GM19452 (cell line): Measurements from ENCODE around the gene HSCB.
"Not testable (repeated sequence)": the region's sequence is repeated elsewhere in the genome, so short reads cannot be mapped to it uniquely, and the experiment has no call there.

Source experiments
- ATAC-seq: cut with Tn5 transposase; IDR thresholded peaks from one replicate; pipeline ENCODE4 v1.9.1; 2021; ENCODE audit not compliant: unreplicated experiment

HSCB gene

GRCh38 chr22:28741785-28742561 lies at the start of gene HSCB, which contains the start of gene CHEK2:
TSS of gene HSCB (plus strand) at chr22:28742039. CDS start at chr22:28742096, 57 bp downstream.
TSS of gene CHEK2 (minus strand) at chr22:28741820. CDS start at chr22:28734721, 7,099 bp downstream.
- peak; percentile 88 for ATAC-seq

DNA sequence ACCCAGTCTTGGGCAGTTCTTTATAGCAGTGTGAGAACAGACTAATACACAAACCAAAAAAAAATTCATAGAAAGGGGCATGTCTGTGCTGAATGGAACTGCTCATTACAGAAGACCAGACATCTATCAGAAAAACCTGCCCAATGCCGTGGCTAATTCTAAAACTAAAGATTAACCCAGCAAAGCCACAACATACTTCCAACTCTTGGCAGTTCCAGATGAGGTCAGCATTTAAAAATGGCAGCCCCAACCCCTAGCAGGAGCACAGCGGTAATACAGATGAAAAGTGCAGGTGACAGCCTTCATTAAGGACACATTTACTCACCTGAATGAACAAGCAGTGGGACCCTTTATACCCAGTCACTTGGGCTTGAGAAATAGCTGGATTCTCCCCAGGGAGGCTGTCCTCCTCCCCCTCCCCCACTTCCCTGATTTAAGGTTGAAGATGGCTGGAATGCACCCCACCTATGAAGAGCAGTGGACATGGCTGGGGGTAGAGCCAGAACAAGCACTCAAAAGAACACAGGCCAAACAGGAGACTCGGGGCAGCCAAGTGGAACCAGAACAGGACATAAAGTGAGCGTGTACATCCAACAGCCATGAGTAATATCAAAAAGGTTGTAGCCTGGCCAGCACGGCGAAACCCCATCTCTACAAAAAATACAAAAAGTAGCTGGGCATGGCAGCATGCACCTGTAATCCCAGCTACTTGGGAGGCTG lies 48.6 kb upstream of the HSCB start:
- not testable (repeated sequence) for ATAC-seq

GRCh38 chr22:28702891-28703290 lies 38.9 kb upstream of the HSCB start:
- no peak for ATAC-seq

GRCh38 chr22:28703436-28703835 lies 38.4 kb upstream of the HSCB start:
- ATAC-seq, result no peak

- ATAC-seq, result no peak
These were observed 35.0 kb upstream of the HSCB start for GRCh38 chr22:28706845-28707244.

DNA sequence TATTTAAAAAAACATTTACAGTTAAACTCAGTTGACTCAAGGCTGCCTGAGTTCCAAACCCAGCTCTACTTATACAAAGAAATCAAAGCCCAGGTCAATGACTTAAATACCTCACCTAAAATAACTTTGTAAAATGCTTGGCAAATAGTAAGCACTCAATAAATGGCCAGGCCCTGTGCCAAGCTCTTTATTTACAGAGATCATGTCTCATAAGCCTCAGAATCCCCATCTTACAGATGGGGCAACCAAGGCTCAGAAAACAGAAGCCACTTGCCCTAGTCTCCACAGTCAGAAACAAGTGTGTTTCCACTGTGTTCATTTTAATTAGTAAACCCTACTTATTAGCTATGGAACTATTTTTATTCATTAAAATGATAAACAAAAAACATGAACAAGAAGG lies 31.7 kb upstream of the HSCB start:
- ATAC-seq, result no peak

DNA sequence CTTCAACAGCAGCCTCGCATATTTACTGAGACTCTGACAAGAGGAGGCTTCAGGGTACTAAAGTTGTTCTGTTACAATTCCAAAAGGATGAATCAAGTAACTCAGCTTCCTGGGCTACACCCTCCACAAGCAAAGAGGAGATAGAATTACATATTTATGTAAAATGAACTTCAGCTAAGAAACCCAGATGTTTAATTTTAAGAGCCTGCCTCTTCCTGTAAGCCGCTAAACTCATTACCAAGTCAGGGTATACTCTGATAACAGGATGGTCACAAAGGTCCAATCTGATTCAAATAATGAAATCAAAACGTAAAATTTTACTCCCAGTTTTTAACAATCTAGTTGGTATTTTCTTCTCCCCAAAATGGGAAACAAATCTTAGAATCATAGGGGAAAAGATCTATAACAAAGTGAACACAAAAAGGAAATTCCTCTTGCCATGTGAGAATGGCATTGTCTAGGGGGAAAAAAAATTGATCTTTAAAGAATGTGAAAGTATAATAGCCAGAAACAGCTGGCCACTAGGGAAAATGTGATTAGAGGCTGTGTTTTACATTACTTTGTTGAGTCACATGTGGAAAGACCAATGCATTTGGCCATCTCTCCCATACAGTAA lies 31.2 kb upstream of the HSCB start:
- ATAC-seq, result no peak

GRCh38 chr22:28711341-28711740 lies 30.5 kb upstream of the HSCB start:
- no peak for ATAC-seq

- ATAC-seq, result no peak
These were observed 29.7 kb upstream of the HSCB start for GRCh38 chr22:28711820-28712777.

DNA sequence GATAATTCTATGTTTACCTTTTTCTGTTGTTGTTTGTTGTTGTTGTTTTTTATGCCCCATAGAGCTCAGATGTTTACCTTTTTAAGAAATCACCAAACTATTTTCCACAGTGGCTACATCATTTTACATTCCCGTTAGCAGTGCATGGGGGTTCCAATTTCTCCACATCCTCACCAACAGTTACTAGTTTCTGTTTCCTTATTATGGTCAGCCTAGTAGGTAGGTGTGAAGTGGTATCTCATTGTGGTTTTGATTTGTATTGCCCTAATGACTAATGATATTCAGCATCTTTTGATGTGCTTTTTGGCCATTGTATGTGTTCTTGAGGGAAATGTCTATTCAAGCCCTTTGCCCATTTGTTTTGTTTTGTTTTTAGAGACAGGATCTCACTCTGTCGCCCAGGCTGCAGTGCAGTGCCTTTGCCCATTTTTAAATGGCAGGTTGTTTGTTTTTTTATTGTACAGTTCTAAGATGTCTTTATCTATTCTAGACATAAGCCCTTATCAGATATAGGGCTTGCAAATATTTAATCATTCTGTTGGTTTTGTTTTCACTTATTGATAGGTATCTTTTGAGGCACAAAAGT lies 27.7 kb upstream of the HSCB start:
- no peak for ATAC-seq

- no peak for ATAC-seq
These were observed 26.2 kb upstream of the HSCB start for GRCh38 chr22:28715611-28716010.

- ATAC-seq, result no peak
These were observed 25.2 kb upstream of the HSCB start for GRCh38 chr22:28716686-28717085.

DNA sequence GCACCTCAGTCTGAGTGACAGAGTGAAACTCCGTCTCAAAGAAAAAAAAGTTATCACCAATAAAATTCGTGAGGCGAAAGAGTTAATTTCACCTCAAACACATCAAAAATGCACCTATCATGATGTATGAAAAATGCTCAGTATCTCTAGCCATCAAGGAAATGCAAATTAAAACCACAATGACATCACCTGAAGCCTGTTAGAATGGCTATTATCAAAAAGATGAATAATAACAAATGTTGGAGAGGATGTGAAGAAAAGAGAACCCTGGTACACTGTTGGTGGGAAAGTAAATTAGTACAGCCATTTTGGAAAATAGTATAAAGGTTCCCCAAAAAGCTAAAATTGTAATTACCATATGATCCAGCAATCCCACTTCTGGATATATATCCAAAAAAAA lies 23.8 kb upstream of the HSCB start:
- ATAC-seq, result no peak

DNA sequence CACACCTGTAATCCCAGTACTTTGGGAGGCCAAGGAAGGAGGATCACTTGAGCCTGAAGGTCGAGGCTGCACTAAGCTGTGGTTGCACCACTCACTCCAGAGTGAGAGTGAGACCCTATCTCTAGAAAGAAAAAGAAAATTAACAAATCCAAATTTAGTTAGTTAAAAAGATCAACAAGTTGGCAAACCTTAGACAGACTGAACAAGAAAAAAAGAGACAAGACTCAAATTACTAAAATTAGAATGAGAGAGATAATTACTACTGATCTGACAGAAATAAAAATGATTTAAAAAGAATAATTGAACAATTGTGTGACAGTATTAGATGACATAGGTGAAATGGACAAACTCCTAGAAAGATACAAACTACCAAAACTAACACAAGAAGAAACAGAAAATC lies 13.8 kb upstream of the HSCB start:
- ATAC-seq, result no peak

DNA sequence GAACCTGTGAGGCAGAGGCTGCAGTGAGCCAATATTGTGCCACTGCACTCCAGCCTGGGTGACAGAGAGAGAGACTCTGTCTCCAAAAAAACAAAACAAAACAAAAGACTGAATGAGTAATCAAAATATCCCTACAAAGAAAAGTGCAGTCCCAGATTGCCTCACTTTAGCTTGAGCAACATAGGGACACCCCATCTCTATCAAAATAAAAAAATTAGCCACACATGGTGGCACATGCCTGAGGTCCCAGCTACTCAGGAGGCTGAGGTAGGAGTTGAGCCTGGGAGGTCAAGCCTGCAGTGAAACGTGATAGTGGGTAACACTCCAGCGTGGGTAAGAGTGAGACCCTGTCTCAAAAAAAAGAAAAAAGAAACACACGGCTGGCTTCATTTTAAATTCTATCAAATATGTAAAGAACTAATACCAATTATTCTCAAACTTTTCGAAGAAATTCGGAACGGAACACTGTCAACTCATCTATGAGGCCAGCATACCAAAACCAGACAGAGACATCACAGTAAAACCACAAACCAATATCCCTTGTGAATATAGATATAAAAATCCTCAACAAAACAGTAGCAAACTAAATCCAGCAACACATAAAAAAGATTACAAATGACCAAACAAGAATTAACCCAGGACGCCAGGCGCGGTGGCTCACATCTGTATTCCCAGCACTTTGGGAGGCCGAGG lies 13.1 kb upstream of the HSCB start:
- ATAC-seq, result no peak

GRCh38 chr22:28730179-28730578 lies 11.7 kb upstream of the HSCB start:
- ATAC-seq, result no peak

DNA sequence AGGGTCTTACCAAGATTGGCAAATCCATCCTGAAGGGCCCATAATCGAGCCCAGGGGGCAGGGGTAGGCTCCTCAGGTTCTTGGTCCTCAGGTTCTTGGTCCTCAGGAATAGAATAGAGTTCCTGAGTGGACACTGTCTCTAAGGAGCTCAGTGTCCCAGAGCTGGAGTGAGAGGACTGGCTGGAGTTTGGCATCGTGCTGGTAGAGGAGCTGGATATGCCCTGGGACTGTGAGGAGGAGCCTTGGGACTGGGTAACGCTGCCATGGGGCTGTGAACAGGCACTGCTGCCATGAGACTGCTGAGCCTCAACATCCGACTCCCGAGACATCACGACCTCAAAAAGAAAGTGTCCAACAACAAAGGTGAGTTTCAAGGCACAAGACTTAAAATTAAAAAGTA lies 7.4 kb upstream of the HSCB start:
- ATAC-seq, result no peak

DNA sequence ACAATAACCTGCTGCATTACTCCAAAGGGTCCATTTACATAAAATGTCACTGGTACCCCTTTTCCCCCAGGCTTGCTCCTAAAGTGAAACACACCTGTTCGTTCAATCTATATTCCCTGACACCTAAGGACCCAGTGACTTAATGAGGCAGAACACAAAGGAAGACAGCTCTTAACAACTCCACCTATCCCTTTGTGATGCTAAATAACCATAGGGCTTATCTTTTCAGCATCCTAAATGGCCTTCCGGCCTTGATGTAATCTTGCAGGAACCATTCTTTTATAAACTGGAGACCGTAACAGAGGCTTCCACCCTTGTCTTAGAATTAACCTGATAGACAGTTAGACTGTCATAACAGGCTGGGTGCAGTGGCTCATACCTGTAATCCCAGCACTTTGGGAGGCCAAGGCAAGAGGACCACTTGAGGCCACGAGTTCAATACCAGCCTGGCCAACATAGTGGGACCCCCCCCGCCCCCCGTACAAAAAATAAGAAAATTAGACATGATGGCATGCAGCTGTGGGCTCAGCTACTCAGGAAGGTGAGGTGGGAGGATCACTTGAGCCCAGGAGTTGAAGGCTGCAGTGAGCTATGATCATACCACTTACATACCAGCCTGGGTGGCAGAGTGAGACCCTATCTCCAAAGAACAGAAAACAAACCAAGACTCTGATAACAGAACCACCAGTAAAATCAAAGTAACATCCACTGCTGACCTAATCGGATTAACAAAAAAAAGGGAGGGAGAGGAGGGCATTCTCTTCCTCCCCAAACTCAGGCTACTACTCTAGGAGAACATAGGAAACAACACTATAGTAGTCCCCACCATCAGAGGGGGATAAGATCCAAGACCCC lies 5.3 kb upstream of the HSCB start:
- no peak for ATAC-seq

DNA sequence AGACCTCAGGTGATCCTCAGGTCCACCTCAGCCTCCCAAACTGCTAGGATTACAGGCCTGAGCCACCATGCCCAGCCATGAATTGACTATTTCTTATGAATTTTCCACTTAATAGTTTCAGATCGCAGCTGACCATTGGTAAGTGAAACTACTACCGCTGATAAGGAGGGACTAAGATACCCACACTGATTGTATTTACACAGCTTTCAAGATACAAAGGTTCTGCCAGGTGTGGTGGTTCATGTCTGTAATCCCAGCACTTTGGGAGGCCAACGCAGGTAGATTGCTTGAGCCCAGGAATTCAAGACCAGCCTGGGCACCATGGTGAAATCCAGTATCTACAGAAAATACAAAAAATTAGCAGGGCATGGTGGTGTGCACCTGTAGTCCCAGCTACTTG lies 4.1 kb upstream of the HSCB start:
- no peak for ATAC-seq
